ENCODE data around the gene PDE6H.
A peak's percentile ranks its signal among the peaks of the same experiment; 100 is the strongest.

The PDE6H gene

DNA sequence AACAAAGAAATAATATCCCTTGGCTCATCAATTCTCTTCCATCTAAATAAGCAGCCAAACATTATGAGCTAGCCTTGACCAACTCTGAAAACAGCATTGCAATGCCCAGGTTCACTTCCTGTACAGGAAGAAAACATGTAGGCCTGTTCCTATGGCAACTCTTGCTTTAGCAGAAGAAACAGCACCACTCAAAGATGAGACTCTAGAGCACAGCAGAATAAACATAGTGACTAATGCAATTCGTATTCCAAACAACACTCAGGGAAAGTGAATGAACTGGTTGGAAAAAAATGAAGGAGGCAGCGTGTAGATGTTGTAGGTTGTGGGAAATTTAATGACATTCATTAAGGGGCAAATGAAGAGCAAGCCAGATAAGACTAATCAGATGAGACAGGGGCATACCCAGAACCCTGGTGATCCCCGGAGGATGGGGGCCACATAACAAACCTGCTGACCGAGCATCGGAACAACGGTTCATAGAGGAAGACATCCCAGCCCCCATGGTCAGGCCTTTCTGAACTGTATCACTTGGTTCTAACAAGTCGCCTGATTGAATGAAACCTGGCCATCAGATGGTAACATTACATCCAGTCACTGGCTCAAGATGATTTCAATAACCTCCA lies 20.4 kb upstream of the PDE6H start:
- peak; percentile 93 for DNase-seq

DNA sequence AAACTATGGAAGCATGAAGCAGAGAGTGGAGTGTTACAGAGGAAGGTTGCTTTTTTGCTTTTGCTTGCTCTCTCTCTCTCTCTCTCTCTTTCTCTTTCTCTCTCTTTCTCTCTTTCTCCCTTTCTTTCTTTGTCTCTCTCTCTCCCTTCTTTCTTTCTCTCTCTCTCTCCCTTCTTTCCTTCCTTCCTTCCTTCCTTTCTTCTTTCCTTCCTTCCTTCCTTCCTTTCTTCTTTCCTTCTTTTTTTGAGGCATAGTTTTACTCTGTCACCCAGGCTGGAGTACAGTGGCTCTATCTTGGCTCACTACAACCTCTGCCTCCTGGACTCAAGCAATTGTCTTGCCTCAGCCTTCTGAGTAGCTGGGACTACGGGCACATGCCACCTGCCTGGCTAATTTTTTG lies 19.1 kb upstream of the PDE6H start:
- no peak for DNase-seq

DNA sequence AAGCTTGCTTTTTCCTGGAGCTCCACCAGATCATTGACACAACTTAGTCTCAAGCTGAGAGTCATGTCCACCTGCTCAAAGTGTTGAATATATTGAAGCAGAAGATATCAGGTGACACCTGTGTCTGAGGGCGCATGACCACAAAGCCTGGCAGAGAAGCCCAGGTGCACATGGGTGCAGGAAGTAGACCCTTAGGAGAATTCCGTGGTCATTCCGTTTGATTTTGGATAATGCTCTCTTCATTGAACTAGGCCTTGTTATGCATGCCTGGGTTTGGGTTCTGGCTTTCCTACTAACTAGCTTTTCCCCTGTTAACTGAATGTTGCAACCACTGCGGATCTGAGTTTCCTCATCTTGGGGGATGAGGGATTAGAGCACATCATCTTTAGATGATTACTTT lies 18.6 kb upstream of the PDE6H start:
- DNase-seq: no peak

DNA sequence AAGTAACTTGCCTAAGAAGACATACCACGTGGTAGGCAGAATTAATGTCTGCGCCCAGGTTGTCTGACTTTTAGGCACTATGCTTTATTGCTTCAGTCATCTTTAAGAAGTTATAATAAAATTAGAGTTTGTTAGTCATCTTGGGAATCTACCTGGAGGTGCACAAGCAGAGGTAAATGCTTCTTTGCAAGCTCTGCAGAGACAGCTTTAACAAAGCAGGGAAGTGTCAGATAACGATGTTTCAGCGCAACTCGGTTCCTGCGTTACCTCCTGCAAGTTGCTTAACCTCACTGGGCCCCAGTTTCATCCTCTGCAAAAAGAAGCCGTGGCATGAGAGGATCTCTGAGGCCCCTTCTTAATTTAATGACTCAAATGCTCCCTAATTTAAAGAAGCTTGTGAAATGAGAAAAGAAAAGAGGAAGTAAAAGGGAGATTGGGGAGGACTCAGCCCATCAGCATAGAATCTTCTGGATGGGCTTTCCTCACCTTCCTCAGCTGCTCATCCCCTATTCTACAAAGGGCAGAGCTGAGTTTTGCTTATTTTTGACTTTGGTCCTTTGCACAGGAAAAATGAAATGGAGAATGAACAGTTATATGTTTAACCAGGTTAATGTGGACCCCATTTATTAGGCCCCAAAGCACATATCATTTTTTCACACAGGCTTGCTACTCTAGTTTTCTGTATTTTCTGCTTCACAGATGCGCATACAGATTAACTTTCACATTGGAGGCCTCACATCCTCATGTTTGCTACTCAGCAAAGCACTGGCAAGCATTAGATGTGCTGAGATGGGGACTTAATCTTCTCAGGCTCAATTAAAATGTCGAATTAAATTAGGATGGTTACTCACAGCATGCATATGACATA lies 16.6 kb upstream of the PDE6H start:
- DNase-seq: no peak

DNA sequence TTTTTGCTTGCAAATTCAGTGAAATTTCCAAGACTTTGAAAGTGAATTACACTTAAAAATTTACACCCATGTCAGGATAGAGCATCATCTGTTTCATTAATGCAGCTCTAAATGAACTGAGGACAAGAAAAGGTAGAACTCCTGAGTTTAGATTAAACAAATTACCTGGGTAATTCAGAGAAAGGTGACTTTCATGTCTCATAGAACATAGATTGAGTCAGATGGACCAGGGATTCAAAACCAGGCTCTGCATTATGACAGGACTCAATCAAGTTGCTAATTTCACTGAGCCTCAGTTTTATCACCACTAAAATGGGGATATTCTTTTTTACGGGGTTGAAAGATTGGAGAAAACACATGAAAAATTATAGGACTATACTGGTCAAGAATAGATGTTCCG lies 15.9 kb upstream of the PDE6H start:
- DNase-seq: no peak

DNA sequence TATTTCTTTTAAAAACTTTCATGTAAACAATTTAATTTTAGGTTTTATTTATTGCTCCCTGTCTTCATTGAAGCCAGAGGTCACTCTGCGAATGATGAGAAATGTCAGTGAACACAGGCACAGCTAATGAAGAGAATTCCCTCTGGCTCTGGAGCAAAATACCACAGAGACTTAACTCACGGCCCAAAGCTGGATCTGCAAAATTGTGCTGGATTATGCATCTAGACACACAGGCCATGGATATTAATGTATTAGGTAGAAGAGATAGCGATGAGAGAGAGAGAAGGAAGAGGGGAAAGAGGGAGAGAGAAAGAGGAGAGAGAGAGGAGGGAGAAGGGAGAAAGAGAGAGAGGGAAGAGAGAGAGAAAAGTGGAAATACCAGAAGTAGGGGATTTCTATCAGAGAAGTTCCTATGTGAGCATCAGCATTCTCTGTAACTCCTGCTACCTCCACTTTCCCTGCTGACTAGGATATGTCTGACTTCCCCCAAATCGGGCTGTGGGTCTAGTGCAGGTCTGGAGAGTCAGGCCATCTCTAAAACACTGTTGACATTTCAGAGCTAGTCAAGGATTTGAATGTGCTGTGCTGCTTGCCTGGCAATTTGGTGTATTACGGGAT lies 15.2 kb upstream of the PDE6H start:
- DNase-seq: no peak

DNA sequence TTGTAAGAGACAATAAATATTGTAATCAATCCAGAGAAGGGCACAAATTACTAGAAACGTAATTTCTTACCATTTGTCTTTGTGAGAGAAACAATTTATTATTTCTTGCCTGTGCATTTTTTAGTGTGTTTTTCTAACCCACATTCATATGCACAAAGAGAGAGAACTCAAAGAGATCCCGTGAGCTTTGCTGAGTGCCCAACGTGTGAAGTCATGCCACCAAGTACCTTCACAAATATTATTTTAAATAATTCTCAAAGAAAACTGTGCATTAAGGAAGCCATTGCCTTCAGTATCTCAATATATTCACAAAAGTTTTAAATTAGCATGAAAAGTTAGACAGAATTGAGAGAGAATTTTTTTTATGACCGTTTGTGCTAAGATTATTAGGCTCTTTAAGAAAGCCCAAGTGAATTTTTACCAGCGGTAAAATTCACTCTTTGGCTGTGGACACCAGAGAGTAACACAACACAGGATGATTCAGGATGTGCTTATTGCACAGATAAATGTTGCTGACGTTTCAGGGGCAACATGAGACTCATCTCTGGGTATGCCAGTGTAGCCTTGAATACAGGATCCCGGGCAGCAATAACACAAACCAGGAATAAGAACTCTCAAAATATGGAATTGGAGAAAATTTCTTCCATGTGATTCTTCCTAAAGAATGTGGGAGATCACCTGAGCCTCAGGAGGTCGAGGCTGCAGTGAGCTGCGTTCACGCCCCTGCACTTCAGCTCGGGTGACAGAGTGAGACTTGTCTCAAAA lies 14.3 kb upstream of the PDE6H start:
- no peak for DNase-seq

DNA sequence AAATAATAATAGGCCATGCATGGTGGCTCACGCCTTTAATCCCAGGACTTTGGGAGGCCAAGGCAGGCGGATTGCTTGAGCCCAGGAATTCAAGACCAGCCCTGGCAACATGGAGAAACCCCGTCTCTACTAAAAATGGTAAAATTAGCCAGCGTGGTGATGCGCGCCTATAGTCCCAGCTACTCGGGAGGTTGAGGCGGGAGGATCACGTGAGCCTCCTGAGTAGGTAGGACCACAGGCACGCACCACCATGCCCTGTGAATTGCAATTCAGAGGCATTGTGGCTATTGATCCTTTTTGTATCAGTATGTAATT lies 13.8 kb upstream of the PDE6H start:
- DNase-seq: no peak

DNA sequence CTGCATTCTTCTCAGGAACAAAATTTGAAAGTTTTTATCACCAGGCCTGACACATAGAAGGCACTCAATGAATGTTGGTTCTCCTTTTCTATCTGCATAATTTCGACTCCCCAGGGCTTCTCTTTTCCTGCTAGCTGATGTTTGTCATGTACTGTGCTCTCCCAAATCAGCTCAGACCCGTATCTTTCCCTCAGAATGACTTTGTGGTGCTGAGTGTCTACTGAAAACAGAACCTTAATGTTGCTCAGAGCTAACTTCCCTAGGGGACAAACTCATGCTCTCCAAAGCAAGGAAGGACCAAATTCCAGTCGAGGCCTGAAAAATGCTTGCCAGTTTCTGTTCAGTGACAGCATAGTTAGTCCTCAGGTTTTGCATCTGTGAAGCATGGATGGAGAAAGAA lies 13.4 kb upstream of the PDE6H start:
- DNase-seq: no peak

DNA sequence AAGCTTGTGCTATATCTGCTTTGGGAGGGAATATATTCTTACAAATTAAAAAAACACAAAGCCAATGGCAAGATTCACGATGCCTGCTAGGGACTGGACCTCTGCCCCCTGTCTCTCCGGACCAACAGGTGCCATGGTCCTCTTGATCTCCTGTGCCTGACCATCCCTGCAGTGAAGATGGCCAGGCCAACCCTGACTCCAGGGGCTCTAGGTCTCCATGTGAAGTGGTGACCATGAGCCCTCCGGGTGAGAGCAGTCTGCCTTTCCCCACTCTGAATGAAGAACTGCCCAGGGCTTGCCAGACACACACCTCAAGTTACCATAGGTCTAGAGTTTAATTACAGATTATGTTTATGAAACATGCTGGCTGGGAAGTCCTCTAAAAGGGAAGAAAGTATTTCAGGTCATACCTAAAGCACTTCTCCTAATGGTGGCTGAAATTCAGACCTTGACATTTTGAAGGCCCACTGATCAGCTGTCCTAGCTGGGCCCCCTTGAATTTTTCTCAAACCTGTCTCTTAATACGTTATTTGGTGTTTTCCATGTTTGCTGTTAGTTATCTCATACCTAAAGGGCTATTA lies 12.8 kb upstream of the PDE6H start:
- DNase-seq: no peak

DNA sequence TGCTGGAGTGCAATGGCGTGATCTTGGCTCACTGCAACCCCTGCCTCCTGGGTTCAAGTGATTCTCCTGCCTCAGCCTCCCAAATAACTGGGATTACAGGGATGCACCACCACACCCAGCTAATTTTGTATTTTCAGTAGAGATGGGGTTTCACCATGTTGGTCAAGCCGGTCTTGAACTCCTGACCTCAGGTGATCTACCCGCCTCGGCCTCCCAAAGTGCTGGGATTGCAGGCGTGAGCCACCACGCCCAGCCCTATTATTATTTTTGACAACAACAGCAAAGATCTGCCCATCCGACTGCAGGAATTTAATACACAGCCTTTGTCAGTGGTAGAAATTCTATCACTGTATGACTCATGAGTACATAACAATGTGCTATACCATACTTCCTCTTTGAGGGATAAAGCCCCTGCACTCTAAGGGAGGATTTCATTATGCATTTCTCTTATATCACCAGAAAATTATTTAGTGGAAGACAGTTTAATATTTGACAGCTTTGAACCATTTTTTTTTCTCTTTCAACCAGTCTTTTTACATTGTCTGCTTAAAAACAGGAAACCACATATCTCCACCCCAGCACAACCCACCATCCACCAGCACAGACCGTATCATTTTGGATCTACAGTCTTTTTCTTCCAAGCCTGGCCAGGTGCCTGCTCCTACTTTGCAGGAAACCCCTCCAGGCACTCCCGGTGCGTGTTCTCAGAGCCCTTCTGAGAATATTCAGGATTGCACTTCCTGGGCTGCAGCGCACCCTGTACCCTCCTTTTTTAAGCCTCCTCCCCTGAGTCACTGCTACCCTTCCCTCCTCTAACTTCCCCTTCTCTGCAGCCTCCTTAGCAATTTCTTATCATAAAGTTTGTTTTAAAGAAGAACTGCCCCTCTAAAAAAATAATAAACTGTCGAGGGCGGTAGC lies 12.0 kb upstream of the PDE6H start:
- DNase-seq: peak; percentile 83

DNA sequence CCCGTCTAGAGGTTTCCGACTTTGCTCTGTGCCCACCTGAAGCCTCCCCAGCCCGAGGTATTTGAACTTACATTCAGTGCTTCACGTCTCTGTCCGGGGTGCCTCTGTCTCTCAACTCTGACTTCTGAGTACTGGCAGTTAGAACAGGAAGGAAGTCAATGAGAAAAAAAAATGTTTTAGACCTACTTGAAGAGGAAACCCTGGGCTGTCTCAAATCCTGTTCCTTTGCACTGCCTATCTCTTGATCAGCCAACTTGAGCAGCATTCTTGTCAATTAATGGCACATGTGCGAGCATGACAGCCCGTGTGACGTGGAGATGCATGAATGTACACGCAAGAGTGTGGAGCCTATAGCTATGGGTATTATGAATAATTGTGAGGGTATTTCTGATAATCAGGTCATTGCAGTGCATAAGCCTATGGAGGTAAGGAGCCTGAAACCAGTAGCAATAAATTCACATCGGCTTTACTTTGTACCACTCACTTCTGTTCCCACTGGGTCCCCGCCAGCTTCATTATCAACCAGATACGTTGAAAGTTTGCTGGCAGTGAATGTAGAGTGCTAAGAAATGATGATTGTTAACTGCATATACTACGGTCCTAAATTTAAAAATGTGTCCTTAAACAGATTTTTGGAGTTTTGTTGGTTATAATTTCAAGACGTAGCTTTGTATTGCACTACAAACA lies 11.2 kb upstream of the PDE6H start, which contains the start of gene ARHGDIB:
Gene ARHGDIB, minus strand, starts transcription at position 136 of the 687 bp plus-strand sequence. CDS start 10,889 bp downstream, outside the sequence.
- DNase-seq: peak; percentile 64

DNA sequence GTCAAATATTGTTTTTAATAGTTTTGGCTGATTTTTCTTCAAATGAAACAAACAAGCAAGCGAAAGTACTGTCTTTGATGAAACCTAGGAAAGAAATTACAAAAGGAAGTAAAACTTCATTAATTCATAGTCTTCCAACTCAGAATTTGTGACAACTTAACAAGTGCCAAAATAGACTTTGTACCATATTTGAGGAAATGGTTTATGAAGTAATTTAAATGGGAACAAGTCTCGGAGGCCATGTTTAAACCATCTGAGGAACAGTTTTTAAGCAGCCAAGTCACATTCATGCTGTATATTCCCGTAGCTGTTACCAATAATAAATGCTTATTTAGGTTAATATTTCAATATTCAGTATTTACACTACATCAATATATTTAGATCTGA lies 10.7 kb upstream of the PDE6H start:
- no peak for DNase-seq

DNA sequence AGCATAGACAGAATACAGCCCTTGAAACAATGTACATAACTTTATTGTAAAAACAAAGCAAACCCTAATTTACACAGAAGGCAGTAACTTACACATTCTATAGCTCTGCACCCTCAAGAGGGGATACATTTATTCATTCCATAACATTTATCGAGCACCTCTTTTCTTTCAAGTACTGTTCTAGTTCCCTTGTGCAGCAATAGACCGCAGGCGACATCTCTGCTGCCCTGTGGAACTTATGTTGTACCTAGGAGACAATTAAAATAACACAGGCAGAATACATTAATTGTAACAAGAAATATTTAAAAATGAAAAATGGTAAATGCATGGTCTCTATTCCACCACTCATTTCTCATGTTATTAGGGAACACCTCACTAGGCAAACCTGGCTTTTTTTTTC lies 10.0 kb upstream of the PDE6H start:
- DNase-seq: no peak

DNA sequence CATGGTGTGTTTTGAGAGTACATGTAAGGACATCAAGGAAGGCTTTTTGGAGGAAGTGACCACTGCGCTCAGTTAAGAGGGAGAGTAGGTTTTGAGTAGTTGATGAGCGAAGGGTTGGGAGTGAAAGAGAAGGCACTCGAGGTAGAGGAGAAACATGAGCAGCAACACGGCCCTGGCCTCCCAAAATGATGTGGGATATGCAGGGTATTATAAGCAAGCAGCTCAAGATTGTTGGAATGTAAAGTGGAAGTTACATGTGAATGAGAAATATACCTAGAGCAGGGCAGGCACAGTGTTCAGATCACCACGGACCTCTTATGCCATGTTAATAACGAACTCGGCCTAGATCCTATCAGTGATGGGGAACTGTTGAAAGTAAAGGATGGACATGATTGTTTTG lies 9.3 kb upstream of the PDE6H start:
- no peak for DNase-seq

DNA sequence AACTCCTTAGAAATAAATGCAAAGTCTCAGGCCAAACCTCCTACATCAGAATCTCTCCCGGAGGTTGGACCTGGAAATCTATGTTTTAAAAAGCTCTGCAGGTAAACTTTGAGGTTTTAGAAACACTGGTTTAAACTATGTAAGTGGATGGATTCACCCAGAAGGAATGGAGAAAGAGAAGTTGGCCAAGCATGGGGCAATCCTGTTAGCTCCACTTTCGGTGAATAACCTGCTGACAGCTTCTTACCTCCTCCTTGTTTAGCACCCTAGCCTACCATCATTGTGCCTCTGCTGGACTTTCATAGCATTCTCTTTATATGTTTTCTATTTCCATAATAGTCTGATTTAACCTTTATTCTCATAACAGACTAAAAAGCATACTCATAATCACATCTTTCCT lies 8.4 kb upstream of the PDE6H start:
- DNase-seq: no peak

DNA sequence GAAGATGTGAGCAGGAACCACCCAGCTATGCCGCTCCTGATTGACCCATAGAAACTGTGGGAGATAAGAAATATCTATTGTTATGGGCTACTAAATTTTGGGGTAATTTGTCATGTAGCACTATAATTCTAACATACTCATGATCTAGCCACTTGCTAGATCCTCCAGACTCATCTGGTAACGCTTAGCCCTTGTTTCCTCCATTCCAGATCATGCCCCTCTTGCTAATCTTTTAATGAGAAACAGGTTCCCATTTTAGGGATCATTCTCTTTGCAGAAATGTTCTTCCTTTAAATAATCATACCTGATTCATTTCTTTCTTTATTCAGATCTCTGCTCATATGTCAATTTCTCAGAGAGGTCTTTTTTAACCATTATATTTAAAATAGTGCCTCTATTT lies 7.6 kb upstream of the PDE6H start:
- DNase-seq: no peak

DNA sequence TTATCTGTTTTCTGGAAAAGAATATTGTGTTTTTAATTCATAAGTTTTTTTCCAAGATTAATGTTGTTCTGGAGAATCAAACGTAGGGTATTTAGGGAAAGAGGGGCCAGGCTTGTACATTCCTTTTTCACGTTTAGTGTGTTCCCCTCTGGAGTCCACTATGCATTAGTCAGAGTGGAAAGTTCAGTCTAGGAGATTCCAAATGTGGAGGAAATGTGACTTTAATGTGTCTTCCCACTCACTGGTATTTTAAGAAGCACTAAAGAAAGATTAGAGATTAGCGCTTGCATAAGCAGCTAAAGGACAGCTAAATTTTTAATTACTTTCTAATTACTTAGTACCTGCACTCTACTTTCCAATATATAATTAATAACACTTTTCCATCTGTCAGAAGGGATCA lies 4.4 kb upstream of the PDE6H start:
- no peak for DNase-seq

DNA sequence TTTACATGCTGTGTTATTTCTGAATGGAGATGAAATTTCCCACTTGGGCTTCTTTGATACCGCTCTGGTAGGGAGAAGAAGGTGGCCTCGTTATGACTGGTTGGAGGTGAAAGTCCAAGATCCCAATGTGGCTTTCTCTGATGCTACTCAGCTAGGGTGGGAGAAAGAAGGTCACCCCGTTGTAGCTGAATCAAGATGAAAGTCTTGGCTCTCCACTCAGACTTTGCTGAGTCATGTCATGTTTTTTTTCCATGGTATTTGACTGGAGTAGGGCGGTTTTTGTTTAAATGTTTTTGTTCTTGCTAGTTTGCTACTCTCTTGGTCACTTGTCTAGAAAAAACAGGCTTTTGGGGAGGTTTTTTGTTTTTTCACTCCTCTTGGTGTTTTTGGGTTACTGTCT lies 2.4 kb upstream of the PDE6H start:
- DNase-seq: no peak

DNA sequence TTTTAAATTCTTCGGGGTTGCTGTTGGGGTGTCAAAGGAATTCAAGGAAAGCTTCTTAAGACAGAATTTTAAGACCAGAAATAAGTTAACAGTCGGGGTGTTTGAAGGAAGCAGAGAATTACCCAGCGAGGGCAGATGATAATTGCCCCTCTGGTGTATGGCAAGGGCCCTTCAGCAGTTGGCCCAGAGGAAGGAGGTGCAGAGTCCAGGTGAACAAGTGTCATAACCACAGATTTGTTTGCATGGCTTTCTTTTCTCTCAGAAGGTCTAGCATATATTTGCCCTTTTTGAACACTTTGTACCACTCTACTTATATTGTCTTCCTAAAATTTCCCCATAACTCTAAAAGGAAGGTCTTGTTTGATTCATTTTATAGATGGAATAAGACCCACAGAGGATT lies 1.8 kb downstream of the PDE6H start:
- DNase-seq: no peak

DNA sequence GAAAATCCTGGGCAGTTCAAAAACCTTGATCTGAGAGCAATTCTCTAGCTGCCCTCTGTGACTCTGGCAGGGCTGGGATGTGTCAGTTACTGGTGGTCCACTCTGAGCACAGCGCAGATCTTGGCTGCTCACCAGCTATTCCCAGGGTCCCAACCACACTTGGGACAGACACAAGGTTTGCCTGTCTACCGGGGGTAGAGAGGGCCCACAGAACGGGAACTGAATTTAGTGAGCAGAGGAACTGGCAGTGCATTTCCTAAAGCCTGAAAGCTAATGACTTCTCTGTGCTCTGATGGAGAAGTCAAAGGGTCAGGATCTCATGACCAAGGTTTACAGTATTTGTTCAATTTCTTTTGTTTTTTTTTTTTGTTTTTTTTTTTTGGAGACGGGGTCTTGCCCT lies 2.6 kb downstream of the PDE6H start:
- DNase-seq: no peak

DNA sequence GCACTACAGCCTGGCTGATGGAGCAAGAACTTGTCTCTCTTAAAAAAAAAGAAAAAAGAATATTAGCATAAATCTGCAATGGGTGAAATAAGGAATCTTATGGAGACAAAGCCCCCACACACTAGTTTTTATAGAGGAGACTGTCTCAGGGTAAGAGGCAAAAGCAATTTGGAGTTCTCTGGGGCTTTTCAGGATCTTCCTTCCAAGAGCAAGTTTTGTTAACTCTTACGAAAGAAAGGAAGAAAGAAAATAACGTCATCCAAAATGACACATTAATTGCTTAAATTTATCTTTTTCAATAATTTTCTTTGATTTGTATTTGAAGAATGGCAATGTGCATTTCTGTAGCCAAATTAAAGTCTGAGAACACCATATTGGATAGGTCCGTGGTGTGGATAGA lies 3.8 kb downstream of the PDE6H start:
- no peak for DNase-seq

Data from fibroblast of skin of right biceps (primary cell).